Measurements from ENCODE around the gene KLK2.

KLK2 gene

GRCh38 chr19:50873056-50873455, at the start of gene KLK2:
Gene KLK2 (plus strand): TSS chr19:50873439. CDS start chr19:50873474, 35 bp downstream.
- Mint-ChIP-seq H3K9me3 (no peaks in the 10 kb centered on the region), H3K27me3 (peaks cover 32% of the 10 kb centered on the region), H3K36me3 (ENCODE audit: low read depth) (no peaks in the 10 kb centered on the region), H3K4me1 (no peaks in the 10 kb centered on the region), H3K27ac (no peak within 1 kb of the TSS), H3K4me3 (no peak within 1 kb of the TSS)
- DNase-seq (no peak), ATAC-seq (no peak)

- no peak for DNase-seq
- H3K36me3 Mint-ChIP-seq (ENCODE audit: low read depth) = no peaks in the 10 kb centered on the region
- no peak overlapping the region for H3K4me3 Mint-ChIP-seq
- H3K9me3 Mint-ChIP-seq = no peaks in the 10 kb centered on the region
- ATAC-seq = no peak
- no peak overlapping the region for H3K27ac Mint-ChIP-seq
- H3K4me1 Mint-ChIP-seq = peaks cover 3% of the 10 kb centered on the region
- H3K27me3 Mint-ChIP-seq = peaks cover 43% of the 10 kb centered on the region
These were observed 46.6 kb upstream of the KLK2 start for GRCh38 chr19:50826492-50827240.

- Mint-ChIP-seq H3K4me3 (no peak overlapping the region), H3K9me3 (no peaks in the 10 kb centered on the region), H3K4me1 (no peaks in the 10 kb centered on the region), H3K36me3 (ENCODE audit: low read depth) (no peaks in the 10 kb centered on the region), H3K27ac (no peak overlapping the region), H3K27me3 (peaks cover 37% of the 10 kb centered on the region)
- no peak for ATAC-seq
- DNase-seq = no peak
These were observed 45.8 kb upstream of the KLK2 start for GRCh38 chr19:50827476-50827875.

GRCh38 chr19:50829801-50830200, 43.4 kb upstream of the KLK2 start:
- Mint-ChIP-seq H3K4me3 (no peak overlapping the region), H3K27me3 (peaks cover 38% of the 10 kb centered on the region), H3K9me3 (no peaks in the 10 kb centered on the region), H3K4me1 (no peaks in the 10 kb centered on the region), H3K27ac (no peak overlapping the region), H3K36me3 (ENCODE audit: low read depth) (no peaks in the 10 kb centered on the region)
- no peak for DNase-seq
- ATAC-seq = no peak

GRCh38 chr19:50830266-50831025, 42.8 kb upstream of the KLK2 start:
- Mint-ChIP-seq H3K4me1 (peaks cover 3% of the 10 kb centered on the region), H3K27me3 (peaks cover 41% of the 10 kb centered on the region), H3K9me3 (no peaks in the 10 kb centered on the region), H3K27ac (no peak overlapping the region), H3K36me3 (ENCODE audit: low read depth) (no peaks in the 10 kb centered on the region), H3K4me3 (no peak overlapping the region)
- ATAC-seq = no peak
- DNase-seq = no peak

- Mint-ChIP-seq H3K27me3 (peaks cover 42% of the 10 kb centered on the region), H3K27ac (no peak overlapping the region), H3K36me3 (ENCODE audit: low read depth) (no peaks in the 10 kb centered on the region), H3K9me3 (no peaks in the 10 kb centered on the region), H3K4me1 (peaks cover 5% of the 10 kb centered on the region), H3K4me3 (no peak overlapping the region)
- no peak for DNase-seq
- ATAC-seq = no peak
These were observed 42.2 kb upstream of the KLK2 start for GRCh38 chr19:50831026-50831396.

- no peak for DNase-seq
- peaks cover 9% of the 10 kb centered on the region for H3K4me1 Mint-ChIP-seq
- no peaks in the 10 kb centered on the region for H3K36me3 Mint-ChIP-seq (ENCODE audit: low read depth)
- peaks cover 47% of the 10 kb centered on the region for H3K27me3 Mint-ChIP-seq
- no peak overlapping the region for H3K27ac Mint-ChIP-seq
- ATAC-seq = no peak
- H3K9me3 Mint-ChIP-seq = no peaks in the 10 kb centered on the region
- no peak overlapping the region for H3K4me3 Mint-ChIP-seq
These were observed 40.6 kb upstream of the KLK2 start for GRCh38 chr19:50832666-50833065.

GRCh38 chr19:50833117-50833801, 40.0 kb upstream of the KLK2 start, which contains the start of gene KLK15:
Gene KLK15 (minus strand): TSS chr19:50833574. CDS start chr19:50831492, 2,082 bp downstream.
- Mint-ChIP-seq H3K27ac (no peak within 1 kb of the TSS), H3K27me3 (peaks cover 49% of the 10 kb centered on the region), H3K36me3 (ENCODE audit: low read depth) (no peaks in the 10 kb centered on the region), H3K4me1 (peaks cover 9% of the 10 kb centered on the region), H3K4me3 (no peak within 1 kb of the TSS), H3K9me3 (no peaks in the 10 kb centered on the region)
- ATAC-seq (no peak), DNase-seq (no peak)

GRCh38 chr19:50833802-50834167, 39.5 kb upstream of the KLK2 start:
- peaks cover 9% of the 10 kb centered on the region for H3K4me1 Mint-ChIP-seq
- no peaks in the 10 kb centered on the region for H3K36me3 Mint-ChIP-seq (ENCODE audit: low read depth)
- H3K9me3 Mint-ChIP-seq = no peaks in the 10 kb centered on the region
- no peak overlapping the region for H3K27ac Mint-ChIP-seq
- peaks cover 51% of the 10 kb centered on the region for H3K27me3 Mint-ChIP-seq
- ATAC-seq = no peak
- no peak overlapping the region for H3K4me3 Mint-ChIP-seq
- DNase-seq = no peak

GRCh38 chr19:50835103-50835784, 38.0 kb upstream of the KLK2 start:
- H3K4me1 Mint-ChIP-seq = peaks cover 9% of the 10 kb centered on the region
- no peaks in the 10 kb centered on the region for H3K9me3 Mint-ChIP-seq
- H3K36me3 Mint-ChIP-seq (ENCODE audit: low read depth) = no peaks in the 10 kb centered on the region
- peak overlapping the region; percentile 70 for H3K4me3 Mint-ChIP-seq
- no peak overlapping the region for H3K27ac Mint-ChIP-seq
- DNase-seq (no peak), ATAC-seq (no peak)
- peaks cover 51% of the 10 kb centered on the region for H3K27me3 Mint-ChIP-seq

GRCh38 chr19:50835785-50836542, 37.3 kb upstream of the KLK2 start:
- no peaks in the 10 kb centered on the region for H3K36me3 Mint-ChIP-seq (ENCODE audit: low read depth)
- peak overlapping the region; percentile 43 for H3K27ac Mint-ChIP-seq
- peak overlapping the region; percentile 70 for H3K4me3 Mint-ChIP-seq
- peaks cover 9% of the 10 kb centered on the region for H3K4me1 Mint-ChIP-seq
- H3K9me3 Mint-ChIP-seq = no peaks in the 10 kb centered on the region
- peaks cover 50% of the 10 kb centered on the region for H3K27me3 Mint-ChIP-seq
- peak; percentile 82 for DNase-seq
- peak; percentile 80 for ATAC-seq

GRCh38 chr19:50836543-50837195, 36.6 kb upstream of the KLK2 start:
- DNase-seq (no peak), ATAC-seq (no peak)
- Mint-ChIP-seq H3K9me3 (no peaks in the 10 kb centered on the region), H3K36me3 (ENCODE audit: low read depth) (no peaks in the 10 kb centered on the region), H3K4me1 (peaks cover 9% of the 10 kb centered on the region), H3K4me3 (peak overlapping the region; percentile 70), H3K27ac (no peak overlapping the region), H3K27me3 (peaks cover 44% of the 10 kb centered on the region)

GRCh38 chr19:50837300-50837699, 35.9 kb upstream of the KLK2 start:
- Mint-ChIP-seq H3K4me3 (no peak overlapping the region), H3K27me3 (peaks cover 42% of the 10 kb centered on the region), H3K9me3 (peaks cover 4% of the 10 kb centered on the region), H3K4me1 (peaks cover 9% of the 10 kb centered on the region), H3K36me3 (ENCODE audit: low read depth) (no peaks in the 10 kb centered on the region), H3K27ac (no peak overlapping the region)
- ATAC-seq (no peak), DNase-seq (no peak)

All from activated naive CD8-positive, alpha-beta T cell treated with anti-CD3 and anti-CD28 coated beads, Interleukin-2, amount 50 U/mL, for 24 hours (primary cell).